Stimulated activated CD8-positive, alpha-beta memory T cell treated with anti-CD3 and anti-CD28 coated beads, Interleukin-15, amount 100 ng/mL, for 4 hours (primary cell): Measurements from ENCODE around the gene PRKCH.

Experiments
- DNase-seq, 2 donors: peaks; one replicate each; pipeline ENCODE4 v3.0.0-alpha.2; 2020; ENCODE audit warnings: low read depth in 2 of 2

Gene PRKCH

DNA sequence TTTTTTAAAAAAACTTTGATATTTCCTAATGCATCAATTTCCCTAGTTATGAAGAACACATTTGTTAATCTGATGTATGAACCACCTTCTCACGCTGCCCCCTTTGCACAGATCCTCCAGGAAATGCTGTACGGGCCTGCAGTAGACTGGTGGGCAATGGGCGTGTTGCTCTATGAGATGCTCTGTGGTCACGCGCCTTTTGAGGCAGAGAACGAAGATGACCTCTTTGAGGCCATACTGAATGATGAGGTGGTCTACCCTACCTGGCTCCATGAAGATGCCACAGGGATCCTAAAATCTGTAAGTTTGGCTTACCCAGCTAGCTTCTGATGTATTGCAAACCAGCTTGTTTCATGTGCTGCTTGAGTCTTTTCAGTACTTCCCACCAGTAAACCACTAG lies 208.9 kb downstream of the PRKCH start:
- DNase-seq = no peak

DNA sequence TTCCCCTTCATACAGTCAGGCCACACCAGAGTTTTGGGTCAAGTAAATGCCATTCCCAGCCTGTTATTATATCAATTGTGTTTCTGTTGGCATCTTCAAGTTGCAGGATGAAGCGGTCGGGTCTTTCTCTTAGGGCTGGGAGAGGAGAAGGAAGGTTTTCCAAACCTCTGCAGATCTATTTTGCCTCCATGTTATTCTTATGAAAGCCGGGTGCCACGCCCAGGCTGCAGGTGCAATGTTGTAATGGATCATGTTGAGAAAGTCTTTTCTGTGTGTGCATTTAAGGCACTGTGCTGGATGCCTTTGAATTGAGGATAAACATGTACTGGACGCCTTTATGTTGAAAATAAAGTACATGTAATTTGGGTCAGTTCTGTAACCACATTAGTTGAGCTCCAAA lies 209.5 kb downstream of the PRKCH start:
- DNase-seq = no peak

DNA sequence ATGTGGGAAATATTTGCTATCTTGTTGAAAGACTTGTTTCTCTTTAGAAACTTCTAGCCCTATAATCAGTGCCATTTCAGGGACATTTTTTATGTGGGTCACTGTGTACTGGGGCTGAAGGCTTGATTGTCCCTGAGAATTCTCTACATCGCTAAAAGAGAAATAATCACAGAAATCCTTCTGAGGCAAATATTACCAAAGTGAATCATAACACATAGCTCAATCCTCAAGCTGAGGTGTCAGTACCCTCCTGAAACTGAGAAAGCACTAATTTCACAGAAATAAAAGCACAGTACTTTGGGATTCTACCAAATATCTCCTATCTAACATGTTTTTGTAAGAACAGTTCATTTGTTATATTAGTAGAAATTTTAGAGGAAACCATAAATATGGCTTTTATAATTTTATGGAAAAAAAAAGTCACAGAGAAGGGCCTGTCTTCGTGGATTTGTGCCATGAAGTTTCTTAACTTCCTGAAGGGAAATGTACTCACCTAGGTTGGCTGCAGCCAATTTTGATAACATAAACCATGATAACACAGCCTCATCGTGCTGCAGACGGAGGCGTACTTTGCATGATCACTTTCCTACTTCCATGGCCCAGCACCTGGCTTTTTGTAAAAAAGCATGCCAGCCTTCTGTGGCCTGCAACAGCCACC lies 210.2 kb downstream of the PRKCH start:
- no peak for DNase-seq

DNA sequence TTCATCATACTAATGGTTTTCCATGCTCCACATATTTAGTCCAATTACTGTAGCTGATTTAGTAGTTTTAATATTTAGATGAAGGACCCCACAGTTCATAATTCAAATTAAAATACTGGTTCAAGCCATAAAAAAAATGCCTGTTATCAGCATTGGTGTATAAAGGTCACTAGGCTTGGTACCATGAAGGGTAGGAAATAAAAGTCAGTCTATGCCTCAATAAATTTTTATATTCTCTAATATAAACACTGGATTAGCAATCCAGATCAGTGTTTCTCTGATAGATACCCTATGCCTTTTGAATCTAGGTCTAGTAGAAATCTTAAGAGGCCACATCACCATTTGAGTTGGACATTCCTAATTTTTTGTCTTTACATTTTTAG lies 210.7 kb downstream of the PRKCH start:
- DNase-seq = no peak

DNA sequence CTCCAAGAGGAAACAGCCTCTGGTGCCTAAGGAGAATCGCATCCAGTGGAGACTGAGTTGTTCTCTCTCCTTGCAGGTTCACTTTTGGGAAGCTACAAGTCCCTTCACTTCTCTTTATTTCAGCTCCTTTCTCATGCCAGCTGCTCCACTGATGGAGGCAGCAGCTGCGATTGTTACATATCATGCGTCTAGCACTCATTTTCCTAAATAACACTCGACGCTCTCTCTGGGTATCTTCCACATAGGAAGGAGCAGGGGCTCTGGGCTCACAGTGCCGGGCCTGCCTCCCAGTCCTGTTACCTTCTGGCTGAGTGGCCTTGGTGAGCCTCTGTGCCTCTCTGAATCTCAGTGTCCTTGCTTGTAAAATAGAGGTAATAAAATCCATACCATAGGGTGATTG lies 211.4 kb downstream of the PRKCH start:
- DNase-seq = no peak

DNA sequence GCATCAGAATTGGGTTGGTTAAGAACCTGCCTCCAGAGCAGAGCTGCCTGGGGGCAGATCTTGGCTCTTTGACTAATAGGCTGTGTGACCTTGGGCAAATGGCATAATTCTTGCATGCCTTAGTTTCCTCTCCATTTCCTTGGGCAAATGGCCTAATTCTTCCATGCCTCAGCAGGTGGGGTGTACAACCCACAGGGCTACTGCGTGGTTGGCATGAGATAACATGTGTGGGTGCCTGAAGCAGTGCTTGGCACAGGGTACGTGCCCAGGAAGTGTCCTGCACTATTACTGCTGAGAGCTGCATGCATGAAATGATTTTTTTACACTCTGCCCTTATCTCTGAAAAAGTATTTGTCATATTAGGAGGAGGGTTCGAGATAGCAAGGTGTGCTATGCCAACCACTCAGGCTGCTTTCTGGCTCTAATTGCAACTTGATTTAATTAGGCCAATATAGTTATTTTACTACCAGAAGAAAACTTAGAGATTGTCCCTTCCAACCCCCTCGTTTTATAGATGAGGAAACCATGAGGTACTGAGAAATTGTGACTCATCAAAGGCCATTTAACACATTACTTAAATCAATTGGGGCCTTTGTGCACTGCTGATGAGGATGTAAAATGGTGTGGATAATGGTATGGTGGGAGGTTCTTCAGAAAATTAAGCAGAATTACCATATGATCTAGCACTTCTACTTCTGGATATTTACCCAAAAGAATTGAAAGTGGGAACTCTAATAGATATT lies 212.3 kb downstream of the PRKCH start:
- no peak for DNase-seq

DNA sequence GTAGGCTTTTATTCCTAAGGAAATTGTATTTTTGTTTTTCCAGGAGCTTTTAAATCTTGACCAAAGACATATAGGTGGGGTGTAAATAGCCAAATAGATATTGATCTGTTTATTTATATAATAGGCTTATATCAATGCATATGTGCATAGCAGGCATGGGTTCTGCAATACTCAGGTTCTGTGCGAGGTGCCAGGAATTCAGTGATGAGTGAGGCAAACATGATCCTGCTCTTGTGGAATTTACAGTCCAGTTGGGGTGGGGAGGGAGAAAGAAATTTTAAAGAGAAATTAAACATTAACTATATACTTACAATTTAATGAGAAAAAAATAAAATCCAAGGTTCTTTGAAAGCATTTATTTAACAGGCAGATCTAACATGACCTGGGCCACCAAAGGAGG lies 213.7 kb downstream of the PRKCH start:
- DNase-seq = no peak

DNA sequence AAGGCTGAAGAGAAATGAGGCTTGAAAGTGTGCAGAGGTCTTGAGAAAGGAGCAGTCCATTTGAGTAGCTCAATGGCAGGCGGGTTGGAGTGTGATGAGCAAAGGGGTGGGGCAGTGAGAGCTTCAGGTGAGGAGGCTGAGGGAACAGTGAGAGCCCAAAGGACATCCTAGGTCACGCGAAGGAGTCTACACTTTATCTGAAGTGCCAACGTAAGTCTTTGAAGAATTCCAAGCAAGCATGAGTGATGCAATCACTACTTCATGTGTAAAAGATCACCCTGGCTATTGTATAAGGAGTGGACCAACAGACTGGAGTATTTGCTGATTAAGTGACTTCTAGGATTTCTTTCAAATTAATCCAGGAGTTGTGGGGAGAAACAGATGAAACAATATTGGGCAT lies 214.1 kb downstream of the PRKCH start:
- no peak for DNase-seq

DNA sequence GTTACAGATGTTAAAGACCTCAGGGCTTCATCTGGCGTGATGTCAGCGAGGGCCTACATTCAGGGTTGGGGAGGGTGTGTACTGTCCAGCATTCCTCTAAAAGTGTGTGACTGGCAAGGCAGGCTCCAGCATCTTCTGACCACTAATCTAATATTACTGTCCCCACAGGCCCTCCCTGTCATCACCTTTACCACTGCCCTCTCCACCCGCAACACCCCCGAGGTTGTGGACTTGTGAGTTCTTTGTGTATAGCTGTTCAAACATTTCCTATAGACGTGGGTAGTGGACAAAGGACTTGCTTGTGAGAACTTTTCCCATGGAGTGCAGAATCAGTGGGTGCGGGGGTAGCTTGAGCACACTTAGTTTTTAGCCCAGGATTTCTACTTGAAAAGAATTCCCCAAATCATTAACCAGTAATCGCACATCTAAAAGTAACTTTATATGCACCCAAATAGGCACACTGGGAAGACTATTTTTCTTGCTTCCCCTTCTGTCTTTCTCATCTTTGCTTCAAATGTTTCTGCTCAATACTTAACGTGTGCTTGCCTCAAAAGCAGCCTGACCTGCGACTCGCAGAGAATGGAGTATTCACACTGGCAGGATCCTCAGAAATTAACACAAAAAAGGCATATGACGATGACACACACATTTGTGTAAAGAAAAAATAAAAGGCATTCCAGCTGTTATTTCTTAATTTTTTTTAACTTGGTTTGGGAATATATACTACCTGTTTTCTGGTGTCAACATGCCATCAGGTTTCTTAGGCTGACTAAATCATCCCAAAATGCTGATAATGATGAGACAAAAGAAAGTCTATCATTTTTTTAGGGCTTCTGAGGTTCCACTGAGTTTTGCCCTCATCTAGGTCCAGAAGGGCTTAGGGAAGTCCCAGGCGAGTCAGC lies 215.5 kb downstream of the PRKCH start:
- DNase-seq = no peak

DNA sequence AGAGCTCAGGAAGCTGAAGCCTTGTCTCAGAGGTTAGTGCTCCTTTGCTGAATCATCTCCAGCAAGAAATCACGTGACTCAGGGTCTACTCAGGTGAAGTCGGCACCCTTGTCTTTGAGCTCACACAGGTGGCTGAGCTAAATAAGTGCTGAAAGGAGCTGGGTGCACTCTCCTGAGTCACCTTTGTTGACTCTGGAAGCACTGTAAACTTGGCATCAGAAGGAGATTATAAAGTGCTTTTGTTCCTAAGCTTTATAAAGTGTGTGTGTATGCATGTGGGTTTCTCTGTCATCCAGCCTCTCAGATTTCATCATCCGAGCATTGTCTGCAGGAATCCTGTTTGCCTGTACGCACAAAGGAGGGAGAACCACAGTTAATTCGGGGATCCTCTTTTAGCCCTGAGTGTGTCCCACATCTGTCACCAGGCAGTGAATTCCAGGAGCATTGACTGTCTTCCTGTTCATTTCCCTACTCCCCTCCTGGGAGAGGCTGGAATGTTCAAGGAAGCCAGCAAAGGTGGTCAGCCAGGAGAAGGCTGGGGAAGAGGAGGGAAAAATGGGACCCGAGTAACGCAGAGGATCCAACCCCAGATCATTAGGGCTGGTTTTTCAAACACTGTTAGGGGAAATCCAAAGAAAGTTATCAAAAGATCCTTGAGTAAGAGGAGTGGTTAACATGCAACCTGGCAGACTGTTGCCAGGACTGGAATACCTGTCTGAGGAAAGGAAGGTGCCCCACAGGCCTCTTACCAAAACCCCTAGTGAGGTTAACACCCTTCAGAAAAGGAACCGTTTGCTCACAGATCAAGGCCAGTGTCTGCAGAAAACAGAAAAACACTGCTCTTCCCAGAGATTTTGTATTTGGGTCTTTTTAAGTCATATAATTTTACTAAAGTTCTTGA lies 216.4 kb downstream of the PRKCH start:
- DNase-seq = peak; percentile 27 to 41

DNA sequence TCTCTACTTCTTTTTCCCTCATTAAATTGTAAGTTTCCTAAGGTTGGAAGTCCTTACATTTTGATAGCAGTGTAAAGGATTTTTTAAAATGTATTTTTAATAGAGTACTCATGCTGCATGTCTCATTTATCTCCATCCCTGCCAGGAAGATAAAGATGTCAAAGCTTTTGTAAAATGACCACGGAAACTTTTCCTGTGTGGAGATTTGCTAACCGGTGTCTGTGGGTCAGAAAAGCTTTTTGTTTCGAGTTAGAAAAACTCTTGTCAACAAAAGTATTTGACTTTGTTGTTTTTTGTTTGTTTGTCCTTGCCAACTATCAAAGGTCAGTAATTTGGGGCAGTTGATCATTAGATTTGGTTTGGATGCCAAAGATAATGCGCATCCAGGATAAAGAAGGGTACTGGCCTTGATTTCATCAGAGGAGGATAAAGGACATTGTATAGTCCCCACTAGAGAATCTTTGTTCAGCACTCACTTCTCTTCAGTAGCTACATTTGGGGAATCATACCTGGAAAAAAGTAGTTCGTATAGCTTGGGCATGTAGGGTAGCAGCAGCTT lies 217.2 kb downstream of the PRKCH start:
- DNase-seq = no peak

DNA sequence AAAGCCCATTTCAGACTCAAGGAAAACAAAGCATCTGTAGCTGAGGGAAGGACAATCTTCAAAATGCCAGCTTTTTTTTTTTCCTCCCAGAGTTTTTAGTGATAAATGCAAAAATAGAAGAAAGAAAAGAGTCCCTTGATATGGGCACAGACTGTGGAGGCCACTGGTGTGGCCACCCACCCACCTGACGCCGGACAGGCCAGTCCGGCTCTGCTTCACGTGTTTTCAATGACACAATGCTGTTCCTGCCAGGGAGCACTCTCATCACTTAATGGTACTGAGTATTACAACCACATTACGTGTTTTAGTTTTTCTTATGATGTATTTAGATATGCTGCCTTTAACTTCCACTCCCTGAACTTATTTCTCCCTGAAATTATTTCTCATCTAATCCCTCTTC lies 218.3 kb downstream of the PRKCH start:
- DNase-seq = no peak

DNA sequence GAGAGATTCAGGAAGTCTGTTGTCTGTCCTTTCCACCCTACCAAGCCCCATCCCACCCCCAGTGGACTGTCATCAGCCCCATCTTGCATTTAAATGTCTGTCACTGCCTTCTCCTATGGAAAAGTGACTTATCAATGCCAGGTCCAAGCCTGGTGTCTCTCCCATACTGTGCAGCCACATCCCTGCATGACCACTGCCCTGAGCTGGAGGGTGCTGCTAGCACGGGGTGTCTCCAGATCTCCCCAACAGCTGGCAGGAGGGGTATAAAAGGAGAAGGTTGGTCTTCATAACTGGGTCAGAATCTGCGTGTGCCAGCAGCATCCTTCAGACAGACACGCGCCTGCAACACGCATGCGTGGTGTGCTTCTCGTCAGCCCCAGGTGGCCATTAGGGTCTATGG lies 219.6 kb downstream of the PRKCH start:
- DNase-seq = no peak

DNA sequence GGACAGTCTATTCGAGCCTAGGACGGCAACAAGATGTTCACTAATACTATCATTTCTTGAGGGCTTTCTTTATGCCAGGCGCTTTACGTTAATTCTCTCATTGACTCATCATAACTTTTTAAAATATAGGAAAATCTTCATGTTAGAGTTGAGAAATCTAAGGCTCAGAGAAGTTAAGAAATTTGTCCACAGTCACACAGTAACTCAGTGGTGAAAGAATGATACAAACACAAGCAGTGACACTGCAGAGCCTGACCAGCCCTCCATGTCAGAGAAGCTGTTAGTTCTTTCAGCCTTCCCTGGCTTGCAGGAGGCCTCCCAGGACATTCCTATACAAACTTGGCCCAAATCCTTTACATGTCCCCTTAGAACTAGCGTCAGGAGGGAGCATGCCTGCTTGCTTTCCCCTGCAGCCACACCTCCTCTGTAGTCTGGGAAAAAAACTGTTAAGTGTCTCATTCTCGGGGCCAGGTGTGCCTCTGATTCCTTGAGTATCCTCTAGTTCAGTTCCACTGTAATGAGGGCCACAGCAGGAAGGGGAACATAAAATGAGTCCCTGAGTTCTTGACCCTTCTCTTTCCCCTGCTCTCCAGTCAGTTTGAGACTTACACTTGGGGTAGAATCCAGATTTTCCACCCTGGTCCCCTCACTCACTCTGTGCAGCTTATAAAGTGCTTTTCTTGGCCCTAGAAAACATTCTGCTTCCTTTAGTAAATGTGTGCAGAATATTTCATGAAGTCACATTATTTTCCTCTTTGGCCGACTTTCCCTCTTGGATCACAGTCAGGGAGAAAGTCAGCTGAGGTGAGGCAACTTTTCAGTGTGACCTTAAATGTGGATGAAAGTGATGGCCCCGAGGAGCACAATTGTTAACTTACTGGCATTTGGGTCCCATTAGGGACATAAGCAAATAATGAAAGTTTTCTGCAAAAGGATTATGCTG lies 221.7 kb downstream of the PRKCH start:
- DNase-seq = no peak

DNA sequence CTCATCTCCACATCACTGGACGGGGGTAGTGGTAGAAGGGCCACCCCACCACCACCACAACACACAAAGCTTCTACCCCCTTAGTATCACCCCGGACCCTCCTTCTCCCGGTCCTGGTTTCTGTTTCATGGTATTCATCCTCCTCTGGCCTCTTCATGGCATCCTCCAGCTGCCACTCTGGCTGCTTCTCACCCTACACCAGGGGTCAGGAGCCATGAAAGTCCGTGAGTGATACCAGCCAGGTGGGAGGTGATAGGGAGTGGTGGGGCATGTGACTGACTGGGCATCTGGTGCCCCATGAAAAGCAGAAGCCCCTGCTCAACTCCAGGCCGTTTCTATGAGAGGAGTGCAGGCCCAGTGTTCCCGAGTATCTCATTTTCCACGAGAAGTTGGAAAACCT lies 222.6 kb downstream of the PRKCH start:
- no peak for DNase-seq

DNA sequence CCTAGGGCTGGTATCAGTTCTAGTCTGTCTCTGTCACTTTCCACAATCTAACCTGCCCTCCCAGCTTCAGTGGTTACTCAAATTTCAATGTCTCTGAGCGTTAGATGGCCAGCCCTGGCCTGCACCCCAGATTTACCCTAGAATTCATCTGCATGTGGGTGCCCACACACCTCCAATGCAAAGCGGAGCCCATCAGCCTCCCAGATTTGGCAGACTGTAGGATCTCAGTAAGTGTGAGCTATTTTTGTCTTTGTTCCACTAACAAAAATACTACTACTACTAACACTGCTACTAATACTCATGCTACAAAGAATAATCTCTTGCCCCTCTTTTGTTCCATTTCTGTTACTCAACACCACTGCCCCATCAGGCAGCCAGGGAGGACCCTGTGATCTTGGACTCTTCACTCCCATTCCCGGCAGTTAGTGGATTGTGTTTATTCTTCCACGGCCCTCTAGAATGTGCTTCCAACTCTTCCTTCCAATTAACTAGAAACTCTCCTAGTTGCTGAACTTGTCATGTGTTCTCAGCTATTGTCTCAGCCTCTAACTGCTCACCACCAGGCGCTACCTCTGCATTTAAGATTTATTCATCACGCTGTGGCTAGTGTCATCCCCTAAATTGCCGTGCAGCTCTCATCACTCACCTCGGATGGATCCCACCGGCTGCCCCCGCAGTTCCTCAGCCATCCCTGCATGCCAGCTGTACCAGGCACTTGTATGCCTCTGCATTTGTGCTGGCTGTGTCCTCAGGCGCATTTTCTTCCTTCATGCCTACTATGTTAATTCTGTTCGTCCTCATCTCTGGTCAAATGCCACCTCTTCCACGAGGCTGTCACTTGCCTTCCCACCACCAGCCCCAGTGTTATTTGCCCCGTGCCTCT lies 223.3 kb downstream of the PRKCH start:
- no peak for DNase-seq

DNA sequence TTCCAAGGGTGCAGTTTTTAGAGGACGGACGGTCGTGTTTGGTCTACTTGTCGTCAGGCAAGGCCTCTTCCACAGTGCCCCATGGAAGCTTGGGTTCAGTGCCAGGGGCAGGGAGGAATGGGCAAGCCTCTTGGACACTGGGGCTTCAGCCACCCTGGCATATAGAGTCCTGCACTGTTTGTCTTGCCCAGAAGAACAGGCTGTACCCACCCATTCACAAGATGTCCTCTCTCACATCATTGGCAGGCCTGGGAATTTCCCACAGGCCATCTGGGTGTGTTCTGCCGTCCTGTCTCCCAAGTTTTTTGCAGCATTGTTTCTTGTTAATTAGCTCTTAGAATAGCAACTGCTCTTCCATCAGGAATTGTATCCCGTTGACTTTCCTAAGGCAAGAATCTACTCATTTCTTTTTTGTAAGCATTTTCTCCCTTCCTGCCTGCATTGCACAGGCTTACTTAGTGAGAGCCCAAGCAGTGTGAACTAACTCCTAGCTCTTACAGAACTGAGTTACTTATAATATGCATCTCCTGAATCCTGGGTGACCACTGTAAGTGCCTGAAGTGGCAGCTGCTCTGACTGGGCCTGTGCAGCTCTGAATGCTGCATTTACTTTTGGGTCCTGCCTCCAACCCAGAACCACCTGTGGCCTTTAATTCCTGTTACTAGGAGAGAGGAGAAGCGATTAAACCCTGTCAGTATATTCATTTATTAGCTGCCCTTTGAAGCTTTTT lies 224.5 kb downstream of the PRKCH start:
- no peak for DNase-seq
